ENCODE measurements around the gene RBM17.
A peak's percentile ranks its signal among the peaks of the same experiment; 100 is the strongest.
"Not testable (repeated sequence)": the region's sequence is repeated elsewhere in the genome, so short reads cannot be mapped to it uniquely, and the experiment has no call there.

RBM17 gene

DNA sequence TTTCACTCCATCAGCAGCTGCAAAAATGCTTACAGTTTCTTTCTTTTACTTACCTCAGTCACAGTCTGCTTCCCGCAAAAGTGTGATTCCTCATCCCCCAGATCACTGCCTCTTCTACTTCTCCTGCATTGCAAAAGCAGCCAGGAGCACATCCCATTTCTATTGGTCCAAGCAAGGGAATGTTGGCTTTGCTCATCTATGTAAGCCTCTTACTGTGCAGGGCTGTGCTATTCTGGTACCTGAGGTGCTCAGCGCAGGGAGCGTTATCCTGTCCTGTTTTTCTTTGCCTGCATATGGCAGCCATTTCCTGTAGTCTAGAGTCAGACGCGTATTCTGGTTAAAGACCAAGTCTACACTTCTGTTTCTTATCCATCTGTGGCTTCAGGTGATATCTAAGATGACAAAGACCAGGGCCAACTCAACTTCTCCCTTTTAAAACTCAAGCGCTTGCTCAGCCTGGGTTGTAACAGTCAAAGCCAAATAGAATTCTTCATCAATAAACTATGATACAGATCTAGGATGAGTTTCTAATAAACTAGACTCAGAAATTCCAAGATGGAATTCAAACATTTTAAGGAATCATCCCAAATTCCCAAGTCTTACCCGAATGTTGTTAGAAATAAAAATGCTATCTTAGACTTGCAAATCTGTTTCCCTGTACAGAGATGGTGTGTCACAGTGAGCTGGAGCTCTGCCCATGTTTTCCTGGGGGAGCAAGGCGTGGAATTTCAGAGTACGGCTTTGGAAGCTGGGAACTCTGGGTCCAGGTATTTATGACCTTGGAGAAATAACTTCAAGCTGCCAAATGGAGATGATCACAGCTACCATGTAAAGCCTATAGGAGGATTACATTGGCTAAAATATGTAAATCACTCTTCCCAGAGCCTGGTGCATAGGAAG lies 6.1 kb upstream of the RBM17 start:
- no peak for DNase-seq

- peak; percentile 51 for DNase-seq
Measured at GRCh38 chr10:6083523-6084475, 5.0 kb upstream of the RBM17 start.

- DNase-seq, result peak; percentile 89
Measured at GRCh38 chr10:6086375-6087233, 2.2 kb upstream of the RBM17 start.

- peak; percentile 20 for DNase-seq
Measured at GRCh38 chr10:6089334-6090219, 743 bp downstream of the RBM17 start.

DNA sequence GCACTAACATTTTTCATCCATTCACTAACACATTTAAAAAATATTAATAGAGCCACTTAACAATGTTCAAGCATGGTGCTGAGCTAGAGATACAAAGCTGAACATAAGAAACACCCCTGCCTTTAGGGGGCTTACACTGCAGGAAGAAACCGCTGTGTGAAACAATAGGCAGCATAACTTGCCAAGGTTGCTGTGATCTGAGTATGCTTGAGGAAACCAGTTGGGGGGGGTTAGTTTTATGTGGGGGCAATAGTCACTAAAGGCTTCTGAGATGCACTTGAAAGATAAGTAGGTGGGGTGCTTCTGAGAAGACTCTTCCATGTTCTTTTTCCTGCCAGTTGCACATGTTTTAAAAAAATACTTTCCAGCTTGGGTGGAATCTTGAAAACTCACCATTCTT lies 2.8 kb downstream of the RBM17 start:
- DNase-seq, result peak; percentile 18

- DNase-seq, result no peak
Measured at GRCh38 chr10:6092731-6093130, 3.9 kb downstream of the RBM17 start.

- no peak for DNase-seq
Measured at GRCh38 chr10:6095810-6096570, 7.2 kb downstream of the RBM17 start.

DNA sequence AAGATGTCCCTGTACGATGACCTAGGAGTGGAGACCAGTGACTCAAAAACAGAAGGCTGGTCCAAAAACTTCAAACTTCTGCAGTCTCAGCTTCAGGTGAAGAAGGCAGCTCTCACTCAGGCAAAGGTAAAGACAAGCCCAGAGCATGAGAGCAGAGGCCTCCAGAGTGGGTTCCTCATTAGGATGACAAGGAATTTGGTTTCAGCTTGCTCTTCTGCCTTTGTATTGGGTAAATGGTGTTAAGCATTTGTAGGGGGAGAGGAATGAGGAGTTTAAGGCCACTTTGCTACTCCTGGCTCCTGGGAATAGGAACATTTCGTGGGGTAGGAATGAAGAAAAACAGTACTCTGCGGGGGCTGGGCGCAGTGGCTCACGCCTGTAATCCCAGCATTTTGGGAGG lies 8.2 kb downstream of the RBM17 start:
- DNase-seq, result no peak

DNA sequence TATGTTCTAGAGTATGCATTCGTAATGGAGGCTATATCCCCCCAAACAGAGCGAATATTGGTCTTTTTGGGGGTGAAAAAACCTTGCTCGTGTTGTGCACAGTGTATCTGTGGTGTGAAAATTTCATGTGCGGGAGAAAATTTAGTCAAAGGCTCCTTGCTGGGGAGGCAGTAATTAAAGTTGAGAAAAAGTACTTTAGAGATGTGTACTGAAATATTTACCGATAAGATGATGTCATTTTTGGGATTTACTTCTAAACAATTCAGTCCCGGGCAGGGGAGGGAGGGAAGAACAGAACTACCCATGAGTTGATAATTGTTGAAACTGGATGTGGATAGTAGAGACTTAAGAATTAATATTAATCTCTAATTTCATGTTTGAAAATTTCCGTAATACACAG lies 9.3 kb downstream of the RBM17 start:
- no peak for DNase-seq

DNA sequence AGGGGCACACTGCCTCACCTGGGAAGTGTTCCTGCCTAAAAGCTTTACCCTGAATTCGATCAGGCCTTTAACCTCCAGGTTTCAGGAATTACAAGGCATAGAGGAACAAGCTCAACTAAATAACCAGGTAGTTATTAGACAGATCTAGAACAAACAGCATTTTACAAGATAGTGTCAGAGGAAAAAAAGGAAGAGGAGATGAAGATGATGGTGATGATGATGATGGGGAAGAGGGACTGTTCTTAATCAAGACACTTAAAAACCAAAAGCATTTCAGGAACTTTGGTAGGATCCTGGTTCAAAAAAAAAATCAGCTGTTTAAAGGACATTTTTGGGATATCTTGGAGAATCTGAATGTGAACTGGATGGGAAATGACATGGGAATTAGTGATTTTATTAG lies 11.5 kb downstream of the RBM17 start:
- DNase-seq, result no peak

DNA sequence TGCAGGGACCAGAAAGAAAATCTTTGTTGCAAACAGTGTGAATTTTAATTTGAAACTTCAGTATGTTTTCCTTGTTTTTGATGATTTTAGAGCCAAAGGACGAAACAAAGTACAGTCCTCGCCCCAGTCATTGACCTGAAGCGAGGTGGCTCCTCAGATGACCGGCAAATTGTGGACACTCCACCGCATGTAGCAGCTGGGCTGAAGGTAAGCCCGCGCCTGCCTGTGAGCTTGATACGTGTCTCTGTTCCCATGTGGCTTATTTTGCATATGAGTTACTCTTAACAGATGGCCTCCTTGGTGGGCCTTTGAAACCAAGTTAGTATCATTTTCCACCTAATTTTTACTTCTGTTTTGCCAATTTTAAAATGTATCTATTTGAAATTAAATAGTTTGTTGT lies 12.3 kb downstream of the RBM17 start:
- no peak for DNase-seq

- no peak for DNase-seq
Measured at GRCh38 chr10:6102128-6102527, 13.3 kb downstream of the RBM17 start.

DNA sequence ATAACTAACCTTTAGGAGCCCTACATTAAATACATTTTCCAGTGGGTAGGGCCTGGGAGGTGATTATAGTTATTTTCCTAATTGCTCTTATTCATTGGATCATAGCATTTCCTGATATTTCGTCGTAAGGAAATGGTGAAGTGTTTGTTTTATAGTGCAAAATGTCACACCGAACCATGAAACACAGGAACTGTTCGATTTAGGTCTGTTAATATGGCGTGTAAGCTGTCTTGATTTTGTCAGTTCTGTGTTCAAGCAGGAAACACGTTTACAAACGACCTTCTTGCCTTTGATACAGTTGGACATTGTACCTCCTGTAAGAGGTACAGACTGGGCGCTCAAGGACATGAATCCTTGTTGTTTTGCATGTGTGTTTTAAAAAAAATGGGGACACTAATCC lies 14.8 kb downstream of the RBM17 start:
- DNase-seq, result no peak

- not testable (repeated sequence) for DNase-seq
Measured at GRCh38 chr10:6107616-6108015, 18.8 kb downstream of the RBM17 start.

- no peak for DNase-seq
Measured at GRCh38 chr10:6108072-6108471, 19.2 kb downstream of the RBM17 start.

DNA sequence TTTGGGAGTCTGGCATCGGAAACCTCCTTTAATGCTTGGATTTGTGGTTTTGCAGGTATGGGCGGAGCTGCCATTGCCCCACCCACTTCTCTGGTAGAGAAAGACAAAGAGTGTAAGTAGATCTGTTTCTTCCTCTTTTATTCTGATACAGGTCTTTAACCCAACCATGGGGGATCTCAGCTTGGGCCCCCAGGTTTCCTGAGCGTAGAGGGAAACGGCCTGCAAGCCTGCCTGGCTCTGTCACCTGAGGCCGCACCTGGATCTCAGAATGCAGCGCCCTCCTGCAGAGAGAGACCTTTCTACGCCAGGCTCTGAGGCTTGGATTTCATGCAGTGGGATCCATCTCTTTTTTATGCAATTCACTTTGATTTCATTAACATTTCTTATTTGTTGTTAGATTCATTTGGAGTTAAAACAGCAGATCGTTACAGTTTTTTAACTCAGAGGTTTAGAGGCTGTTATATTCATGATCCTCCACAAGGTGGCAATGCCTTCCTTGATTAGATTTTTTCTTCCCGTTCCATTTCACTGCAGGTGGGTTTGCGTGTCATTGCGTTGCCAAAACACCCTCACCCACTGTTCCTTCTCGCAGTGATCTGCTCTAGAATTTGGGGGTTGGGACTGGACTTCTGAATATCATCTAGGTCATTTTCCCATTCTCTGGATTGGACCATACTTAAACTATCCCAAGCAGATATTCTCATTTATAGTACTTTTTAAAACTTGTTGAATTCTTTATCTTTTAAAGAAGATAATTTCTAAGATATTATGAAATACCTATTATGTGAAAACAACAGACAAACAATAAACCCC lies 20.0 kb downstream of the RBM17 start:
- DNase-seq, result peak; percentile 73

- DNase-seq, result no peak
Measured at GRCh38 chr10:6109444-6109775, 20.6 kb downstream of the RBM17 start.

DNA sequence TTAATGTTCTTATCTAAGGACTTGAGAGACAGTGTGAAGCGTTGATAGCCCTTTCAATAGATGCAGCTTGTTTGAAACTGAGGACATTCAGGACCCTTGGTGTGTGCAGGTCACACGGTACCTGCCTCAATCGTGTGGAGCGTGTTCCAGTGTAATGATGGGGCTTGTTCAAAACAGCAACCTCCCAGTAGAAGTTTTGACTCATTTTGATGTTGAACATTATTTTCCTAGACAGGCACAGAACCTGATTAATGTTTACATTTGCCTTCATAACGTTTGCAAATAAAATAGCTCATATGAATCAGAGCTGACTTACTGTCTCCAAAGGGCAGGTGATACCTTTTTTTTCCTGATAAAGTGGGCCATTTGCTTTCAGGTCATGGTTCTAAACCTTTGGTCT lies 21.3 kb downstream of the RBM17 start:
- DNase-seq, result no peak

GRCh38 chr10:6112893-6113292 lies 24.1 kb downstream of the RBM17 start:
- no peak for DNase-seq

GRCh38 chr10:6114299-6114698 lies 25.5 kb downstream of the RBM17 start:
- no peak for DNase-seq
